ENCODE data around the gene MAFB.

- TF ChIP-seq ZNF677 (tag by site-specific recombination; IDR thresholded peaks at IDR 0.05) (no peak), ZNF274 (IDR thresholded peaks at IDR 0.05; ENCODE audit: low read length) (no peak), ZNF274 (tag by site-specific recombination; IDR thresholded peaks at IDR 0.05; ENCODE audit: borderline replicate concordance) (no peak), CTCF (tag by site-specific recombination; IDR thresholded peaks at IDR 0.05) (no peak), ZNF133 (tag by site-specific recombination; IDR thresholded peaks at IDR 0.05) (no peak), ZNF19 (tag by site-specific recombination; IDR thresholded peaks at IDR 0.05; ENCODE audit: low read depth) (no peak), SP2 (tag by site-specific recombination; IDR thresholded peaks at IDR 0.05) (no peak)
Observed at GRCh38 chr20:40640667-40641066, 48.4 kb downstream of the MAFB start.

Measured in HEK293 (cell line).